Trophoblast cell (in vitro differentiated cells and primary cell): ENCODE results near the gene CCL11.

Experiments
- DNase-seq, 2 donors: peaks; one replicate each; pipeline ENCODE4 v3.0.0-alpha.2; 2016
- H2AFZ ChIP-seq: 2 replicates; pipeline ENCODE4 v1.6.1; 2013; ENCODE audit warnings: low read length, moderate library complexity, mild to moderate bottlenecking; ENCODE audit not compliant: insufficient read depth, poor library complexity
- H2AK5ac ChIP-seq: 2 replicates; pipeline ENCODE4 v1.6.1; 2013; ENCODE audit warnings: mild to moderate bottlenecking, low read length
- H2BK120ac ChIP-seq: 2 replicates; pipeline ENCODE4 v1.6.1; 2013; ENCODE audit warnings: low read length, mild to moderate bottlenecking, moderate library complexity; ENCODE audit not compliant: insufficient read depth, poor library complexity
- H2BK12ac ChIP-seq: 2 replicates; pipeline ENCODE4 v1.6.1; 2013; ENCODE audit warnings: mild to moderate bottlenecking, low read length, moderate library complexity
- H2BK5ac ChIP-seq: 2 replicates; pipeline ENCODE4 v1.6.1; 2013; ENCODE audit warnings: low read length, low read depth, moderate library complexity, mild to moderate bottlenecking; ENCODE audit not compliant: poor library complexity
- H3K14ac ChIP-seq: 2 replicates; pipeline ENCODE4 v1.6.1; 2013; ENCODE audit warnings: mild to moderate bottlenecking, low read length
- H3K18ac ChIP-seq: 2 replicates; pipeline ENCODE4 v1.6.1; 2013; ENCODE audit warnings: mild to moderate bottlenecking, low read length
- H3K23ac ChIP-seq: 2 replicates; pipeline ENCODE4 v1.6.1; 2013; ENCODE audit warnings: low read length
- H3K27ac ChIP-seq: 2 replicates; pipeline ENCODE4 v1.5.1; 2013; ENCODE audit warnings: low read depth, mild to moderate bottlenecking, inconsistent platforms, low read length, moderate library complexity
- H3K27me3 ChIP-seq: 2 replicates; pipeline ENCODE4 v1.6.1; 2013; ENCODE audit warnings: inconsistent platforms, mild to moderate bottlenecking, low read length, moderate library complexity; ENCODE audit not compliant: insufficient read depth
- H3K36me3 ChIP-seq, 2 experiments: 1 replicate in 1 of 2; 2 replicates in 1 of 2; pipeline ENCODE4 v1.6.1; 2013; ENCODE audit warnings: low read length in 2 of 2, mild to moderate bottlenecking in 2 of 2, moderate library complexity in 1 of 2; ENCODE audit not compliant: insufficient read depth in 2 of 2, control insufficient read depth in 1 of 2
- H3K4ac ChIP-seq: 2 replicates; pipeline ENCODE4 v1.6.1; 2013; ENCODE audit warnings: low read depth, mild to moderate bottlenecking, low read length, moderate library complexity
- H3K4me1 ChIP-seq, 2 experiments: 1 replicate in 1 of 2; 2 replicates in 1 of 2; pipeline ENCODE4 v1.6.1; 2013; ENCODE audit warnings: low read length in 2 of 2, mild to moderate bottlenecking in 2 of 2, moderate library complexity in 1 of 2; ENCODE audit not compliant: insufficient read depth in 2 of 2, control insufficient read depth in 1 of 2
- H3K4me2 ChIP-seq: 2 replicates; pipeline ENCODE4 v1.6.1; 2013; ENCODE audit warnings: inconsistent platforms, mild to moderate bottlenecking, low read length, moderate library complexity
- H3K4me3 ChIP-seq: 2 replicates; pipeline ENCODE4 v1.5.1; 2013; ENCODE audit warnings: mild to moderate bottlenecking, low read depth, low read length, inconsistent platforms
- H3K79me1 ChIP-seq: one replicate; pipeline ENCODE4 v1.6.1; 2013; ENCODE audit warnings: low read length
- H3K79me2 ChIP-seq: 2 replicates; pipeline ENCODE4 v1.6.1; 2013; ENCODE audit warnings: low read length, mild to moderate bottlenecking; ENCODE audit not compliant: control insufficient read depth, insufficient read depth, poor library complexity
- H3K9ac ChIP-seq: 2 replicates; pipeline ENCODE4 v1.6.1; 2013; ENCODE audit warnings: mild to moderate bottlenecking, low read length
- H3K9me3 ChIP-seq: 2 replicates; pipeline ENCODE4 v1.6.1; 2013; ENCODE audit warnings: low read depth, mild to moderate bottlenecking, control low read depth, inconsistent platforms, low read length; ENCODE audit not compliant: insufficient read depth
- H4K12ac ChIP-seq: 2 replicates; pipeline ENCODE4 v1.6.1; 2013; ENCODE audit warnings: low read depth, mild to moderate bottlenecking, low read length, moderate library complexity
- H4K8ac ChIP-seq: 2 replicates; pipeline ENCODE4 v1.6.1; 2013; ENCODE audit warnings: low read depth, mild to moderate bottlenecking, low read length, moderate library complexity
- H4K91ac ChIP-seq: one replicate; pipeline ENCODE4 v1.6.1; 2013; ENCODE audit warnings: low read depth, mild to moderate bottlenecking, low read length, moderate library complexity
- WGBS: extraction: QIAGEN DNeasy Blood & Tissue Kit; methylation state at CpG from one replicate; pipeline ENCODE4 v1.1.7; 2013; ENCODE audit warnings: missing lambda C conversion rate; ENCODE audit not compliant: insufficient read length, insufficient coverage; ENCODE audit errors: extremely low coverage; 5-methylcytosine and 5-hydroxymethylcytosine counted together

The CCL11 gene

DNA sequence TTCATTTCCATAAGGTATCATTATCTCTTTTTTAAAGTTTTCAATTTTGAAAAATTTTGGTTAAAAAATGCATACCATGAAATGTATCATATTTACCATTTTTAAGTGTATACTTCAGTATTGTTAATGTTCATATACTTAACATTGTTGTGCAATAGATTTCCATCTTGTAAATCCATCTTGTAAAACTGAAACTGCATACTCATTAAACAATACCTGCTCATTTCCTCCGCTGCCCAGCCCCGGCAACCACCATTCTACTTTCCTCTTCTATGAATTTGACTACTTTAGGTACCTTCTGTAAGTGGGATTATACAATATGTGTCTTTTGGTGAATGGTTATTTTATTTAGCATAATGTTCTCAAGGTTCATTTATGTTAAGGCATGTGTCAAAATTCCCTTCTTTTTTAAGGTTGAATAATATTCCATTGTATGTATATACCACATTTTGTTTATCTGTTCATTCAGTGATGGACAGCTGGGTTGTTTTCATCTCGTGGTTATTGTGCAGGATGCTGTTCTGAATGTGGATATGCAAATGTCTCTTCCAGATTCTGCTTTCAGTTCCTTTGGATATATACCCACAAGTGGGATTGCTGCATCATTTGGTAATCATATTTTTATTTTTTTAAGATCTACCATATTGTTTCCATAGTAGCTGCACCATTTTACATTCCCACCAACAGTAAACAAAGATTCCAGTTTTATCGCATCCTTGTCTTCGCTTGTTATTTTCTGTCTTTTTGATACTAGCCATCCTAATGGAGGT lies 23.8 kb upstream of the CCL11 start:
- Histone ChIP-seq H3K14ac (no peak overlapping the region), H4K12ac (no peak overlapping the region), H3K4me1 (no peaks in the 10 kb centered on the region), H2BK5ac (no peak overlapping the region), H3K79me1 (no peaks in the 10 kb centered on the region), H2AFZ (no peak overlapping the region), H3K23ac (no peak overlapping the region), H2BK120ac (no peak overlapping the region), H3K9ac (no peak overlapping the region), H3K27me3 (no peaks in the 10 kb centered on the region), H2AK5ac (no peak overlapping the region), H3K4me3 (no peak overlapping the region), H4K8ac (no peak overlapping the region), H3K4me2 (no peak overlapping the region), H3K18ac (no peak overlapping the region), H2BK12ac (no peak overlapping the region), H3K27ac (no peak overlapping the region), H3K36me3 (no peaks in the 10 kb centered on the region), H3K4ac (no peak overlapping the region), H3K79me2 (no peaks in the 10 kb centered on the region), H3K9me3 (no peaks in the 10 kb centered on the region), H4K91ac (no peak overlapping the region)
- DNase-seq: no peak
- WGBS: no CpG with 5 or more reads among the region's 5 CpGs

DNA sequence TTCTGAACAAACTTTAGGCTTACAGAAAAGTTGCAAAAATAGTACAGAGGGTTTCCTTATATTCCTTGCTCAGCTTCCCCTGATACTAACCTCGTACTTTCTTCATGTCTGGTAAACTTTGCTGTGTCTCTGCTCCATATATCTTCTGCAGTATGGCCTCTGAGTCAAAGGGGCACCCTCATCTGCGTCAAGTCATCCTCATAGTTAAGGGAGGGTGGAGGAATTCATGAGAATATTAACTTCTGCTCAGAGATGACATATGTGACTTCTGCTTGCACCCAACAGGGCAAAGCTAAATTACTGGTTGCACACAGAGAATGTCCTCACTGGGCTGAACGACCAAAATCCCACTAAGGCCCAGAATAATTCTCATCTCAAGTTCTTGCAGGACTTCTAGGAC lies 19.8 kb upstream of the CCL11 start:
- WGBS: no CpG with 5 or more reads among the region's 3 CpGs

DNA sequence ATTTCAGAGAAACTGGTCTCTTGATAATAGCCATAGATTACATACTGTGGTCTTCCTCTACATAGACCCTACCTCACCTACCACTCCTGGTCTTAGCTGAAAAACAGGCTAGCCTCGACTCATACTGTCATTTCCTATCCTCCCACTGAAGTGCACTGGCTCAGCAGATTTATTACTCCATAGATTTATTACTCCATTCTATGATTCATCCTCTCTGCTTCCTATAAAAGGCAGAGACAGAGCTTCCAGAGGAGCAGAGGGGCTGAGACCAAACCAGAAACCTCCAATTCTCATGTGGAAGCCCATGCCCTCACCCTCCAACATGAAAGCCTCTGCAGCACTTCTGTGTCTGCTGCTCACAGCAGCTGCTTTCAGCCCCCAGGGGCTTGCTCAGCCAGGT lies 15.6 kb upstream of the CCL11 start, which contains the start of gene CCL7:
TSS of gene CCL7 (plus strand) at position 253 of the 400 bp plus-strand sequence. CDS start at position 323, 70 bp downstream.
- no CpG with 5 or more reads among the region's 1 CpG for WGBS
- Histone ChIP-seq H4K8ac (no peak within 1 kb of the TSS), H3K4ac (no peak within 1 kb of the TSS), H3K79me1 (no peaks in the 10 kb centered on the region), H3K18ac (no peak within 1 kb of the TSS), H4K91ac (no peak within 1 kb of the TSS), H2BK120ac (no peak within 1 kb of the TSS), H3K9ac (no peak within 1 kb of the TSS), H3K23ac (no peak within 1 kb of the TSS), H4K12ac (no peak within 1 kb of the TSS), H3K14ac (no peak within 1 kb of the TSS), H2AFZ (no peak within 1 kb of the TSS), H2BK12ac (no peak within 1 kb of the TSS), H3K79me2 (no peaks in the 10 kb centered on the region), H3K9me3 (no peaks in the 10 kb centered on the region), H2AK5ac (no peak within 1 kb of the TSS), H3K4me3 (no peak within 1 kb of the TSS), H3K4me1 (no peaks in the 10 kb centered on the region), H2BK5ac (no peak within 1 kb of the TSS), H3K36me3 (no peaks in the 10 kb centered on the region), H3K27me3 (no peaks in the 10 kb centered on the region), H3K27ac (no peak within 1 kb of the TSS), H3K4me2 (no peak within 1 kb of the TSS)
- no peak for DNase-seq

More for the DNA sequence above, 19.8 kb upstream of the CCL11 start:
- no peaks in the 10 kb centered on the region for H3K79me2 ChIP-seq
- no peak overlapping the region for H2AFZ ChIP-seq
- H3K23ac ChIP-seq: no peak overlapping the region
- H2BK12ac ChIP-seq: no peak overlapping the region
- no peak for DNase-seq
- H3K9ac ChIP-seq: no peak overlapping the region
- no peak overlapping the region for H3K4me2 ChIP-seq
- H3K4ac ChIP-seq: no peak overlapping the region
- no peaks in the 10 kb centered on the region for H3K27me3 ChIP-seq
- no peaks in the 10 kb centered on the region for H3K9me3 ChIP-seq
- no peaks in the 10 kb centered on the region for H3K36me3 ChIP-seq
- no peak overlapping the region for H2AK5ac ChIP-seq
- no peaks in the 10 kb centered on the region for H3K4me1 ChIP-seq
- H3K27ac ChIP-seq: no peak overlapping the region
- H3K79me1 ChIP-seq: no peaks in the 10 kb centered on the region
- H2BK5ac ChIP-seq: no peak overlapping the region
- no peak overlapping the region for H4K12ac ChIP-seq
- no peak overlapping the region for H3K4me3 ChIP-seq
- no peak overlapping the region for H2BK120ac ChIP-seq
- H3K14ac ChIP-seq: no peak overlapping the region
- H4K8ac ChIP-seq: no peak overlapping the region
- no peak overlapping the region for H3K18ac ChIP-seq
- H4K91ac ChIP-seq: no peak overlapping the region

DNA sequence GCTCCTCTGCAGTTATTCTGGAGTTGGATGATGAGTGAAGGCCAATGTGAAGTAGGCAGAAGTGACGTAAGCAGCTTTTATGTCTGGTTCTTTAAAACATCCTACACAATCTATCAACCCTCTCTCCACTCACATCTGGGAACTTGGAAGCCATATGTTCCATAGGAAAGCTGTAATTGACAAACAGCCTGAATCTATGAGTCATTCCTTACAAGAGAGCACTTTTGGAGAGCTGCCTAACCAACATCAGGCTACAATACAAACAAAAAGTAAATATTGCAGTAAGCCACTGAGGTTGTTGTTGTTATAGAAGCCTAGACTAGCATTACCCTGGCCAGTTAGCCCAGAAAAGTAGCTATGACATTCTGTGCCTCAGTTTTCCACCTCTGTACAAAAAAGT lies 9.7 kb upstream of the CCL11 start:
- no CpG with 5 or more reads among the region's 1 CpG for WGBS
- Histone ChIP-seq H4K8ac (no peak overlapping the region), H2BK120ac (no peak overlapping the region), H3K27ac (no peak overlapping the region), H2BK12ac (no peak overlapping the region), H2BK5ac (no peak overlapping the region), H4K91ac (no peak overlapping the region), H3K9ac (no peak overlapping the region), H3K14ac (no peak overlapping the region), H3K4me2 (no peak overlapping the region), H3K4me1 (no peaks in the 10 kb centered on the region), H3K4ac (no peak overlapping the region), H2AK5ac (no peak overlapping the region), H3K4me3 (no peak overlapping the region), H2AFZ (no peak overlapping the region), H3K79me1 (no peaks in the 10 kb centered on the region), H3K79me2 (no peaks in the 10 kb centered on the region), H4K12ac (no peak overlapping the region), H3K36me3 (no peaks in the 10 kb centered on the region), H3K18ac (no peak overlapping the region), H3K23ac (no peak overlapping the region), H3K9me3 (no peaks in the 10 kb centered on the region), H3K27me3 (no peaks in the 10 kb centered on the region)
- DNase-seq: no peak
